Endothelial cell of umbilical vein (primary cell): ENCODE results near the gene TOP1.

ENCODE experiments used
- EZH2 ChIP-seq: IDR thresholded peaks from 2 replicates; pipeline ENCODE4 v1.6.1; 2012; ENCODE audit warnings: borderline replicate concordance, low read depth, mild to moderate bottlenecking, moderate library complexity, low read length, inconsistent platforms; ENCODE audit not compliant: severe bottlenecking
- FOS ChIP-seq: IDR thresholded peaks from 2 replicates; pipeline ENCODE4 v1.6.1; 2011; ENCODE audit warnings: mild to moderate bottlenecking, low read length, moderate library complexity, borderline replicate concordance; ENCODE audit not compliant: insufficient read depth
- GATA2 ChIP-seq: IDR thresholded peaks from 2 replicates; pipeline ENCODE4 v1.7.0; 2011; ENCODE audit warnings: low read depth, mild to moderate bottlenecking, moderate library complexity, mixed read lengths, low read length; ENCODE audit not compliant: insufficient read length, insufficient read depth
- JUN ChIP-seq: IDR thresholded peaks from 2 replicates; pipeline ENCODE4 v1.6.1; 2011; ENCODE audit warnings: borderline replicate concordance, low read depth; ENCODE audit not compliant: insufficient read length, insufficient read depth
- MYC ChIP-seq: IDR thresholded peaks from one replicate; pipeline ENCODE4 v1.6.1; 2011; ENCODE audit warnings: mild to moderate bottlenecking, low read depth, low read length
- POLR2A ChIP-seq: IDR thresholded peaks from 2 replicates; pipeline ENCODE4 v1.6.1; 2012; ENCODE audit warnings: low read depth, mild to moderate bottlenecking, control low read depth, low read length
- POLR2AphosphoS5 ChIP-seq: IDR thresholded peaks from 2 replicates; pipeline ENCODE4 v1.6.1; 2012; ENCODE audit warnings: low read depth, mild to moderate bottlenecking, control low read depth, low read length, moderate library complexity; ENCODE audit not compliant: insufficient read depth
- TF ChIP-seq, protein P1 (sequence below), 2 donors: IDR thresholded peaks; 1 replicate in 1 of 2; 2 replicates in 1 of 2; pipeline ENCODE4 v1.5.1; 2011; ENCODE audit warnings: low read length in 2 of 2, mild to moderate bottlenecking in 2 of 2, moderate library complexity in 2 of 2, control low read depth in 1 of 2, inconsistent platforms in 1 of 2, low read depth in 1 of 2; ENCODE audit not compliant: insufficient read depth in 1 of 2; ENCODE audit errors: extremely low read depth in 1 of 2
- TF ChIP-seq, protein P2 (sequence below): IDR thresholded peaks from 2 replicates; pipeline ENCODE4 v1.6.1; 2011; ENCODE audit not compliant: insufficient read depth, insufficient read length

DNA sequence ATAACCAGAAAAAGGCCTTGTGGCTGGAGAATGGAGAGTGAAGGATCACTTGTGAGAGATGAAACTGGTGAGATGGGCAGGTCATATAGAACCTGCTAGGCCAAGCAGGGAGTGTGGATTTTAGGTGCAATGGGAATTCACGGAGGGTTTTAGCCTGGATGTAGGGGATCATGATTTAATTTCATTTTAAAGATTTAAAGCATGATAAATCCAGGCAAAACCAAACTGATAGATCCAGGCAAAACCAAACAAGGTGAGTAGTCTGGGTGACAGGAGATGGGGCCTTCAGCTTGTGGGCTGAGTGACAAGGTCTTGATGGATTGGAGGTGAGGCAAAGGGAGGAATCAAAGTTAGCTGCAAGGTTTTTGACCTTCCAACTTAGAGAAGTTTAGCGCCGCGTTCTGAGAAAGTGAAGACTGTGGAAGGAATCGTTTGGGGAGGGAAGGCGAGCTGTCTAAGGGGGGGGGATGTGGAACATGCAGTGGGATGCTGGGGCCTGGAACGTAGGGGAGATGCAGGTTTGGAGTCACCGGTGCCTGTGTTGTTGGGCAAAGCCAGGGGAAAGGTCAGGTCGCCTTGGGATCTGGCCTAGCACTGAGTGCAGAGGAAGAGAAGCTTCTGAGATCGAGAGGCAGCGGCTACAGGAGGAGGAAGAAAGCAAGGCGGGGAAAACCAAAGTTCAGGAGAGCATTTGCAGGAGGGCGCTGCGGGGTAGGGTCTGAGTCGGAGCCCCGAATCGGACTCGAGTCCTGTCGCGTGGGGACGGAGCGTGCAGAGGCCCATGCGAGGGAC is 107.5 kb downstream of the TOP1 start:
- TF ChIP-seq POLR2AphosphoS5, result no peak
- TF ChIP-seq, protein P1, sequence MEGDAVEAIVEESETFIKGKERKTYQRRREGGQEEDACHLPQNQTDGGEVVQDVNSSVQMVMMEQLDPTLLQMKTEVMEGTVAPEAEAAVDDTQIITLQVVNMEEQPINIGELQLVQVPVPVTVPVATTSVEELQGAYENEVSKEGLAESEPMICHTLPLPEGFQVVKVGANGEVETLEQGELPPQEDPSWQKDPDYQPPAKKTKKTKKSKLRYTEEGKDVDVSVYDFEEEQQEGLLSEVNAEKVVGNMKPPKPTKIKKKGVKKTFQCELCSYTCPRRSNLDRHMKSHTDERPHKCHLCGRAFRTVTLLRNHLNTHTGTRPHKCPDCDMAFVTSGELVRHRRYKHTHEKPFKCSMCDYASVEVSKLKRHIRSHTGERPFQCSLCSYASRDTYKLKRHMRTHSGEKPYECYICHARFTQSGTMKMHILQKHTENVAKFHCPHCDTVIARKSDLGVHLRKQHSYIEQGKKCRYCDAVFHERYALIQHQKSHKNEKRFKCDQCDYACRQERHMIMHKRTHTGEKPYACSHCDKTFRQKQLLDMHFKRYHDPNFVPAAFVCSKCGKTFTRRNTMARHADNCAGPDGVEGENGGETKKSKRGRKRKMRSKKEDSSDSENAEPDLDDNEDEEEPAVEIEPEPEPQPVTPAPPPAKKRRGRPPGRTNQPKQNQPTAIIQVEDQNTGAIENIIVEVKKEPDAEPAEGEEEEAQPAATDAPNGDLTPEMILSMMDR (IDR thresholded peaks at IDR 0.05; ENCODE audit: extremely low read depth in 1 of 2, insufficient read depth in 1 of 2, low read depth in 1 of 2, low read length in 2 of 2), result no peak
- TF ChIP-seq, protein P2, sequence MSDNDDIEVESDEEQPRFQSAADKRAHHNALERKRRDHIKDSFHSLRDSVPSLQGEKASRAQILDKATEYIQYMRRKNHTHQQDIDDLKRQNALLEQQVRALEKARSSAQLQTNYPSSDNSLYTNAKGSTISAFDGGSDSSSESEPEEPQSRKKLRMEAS, result no peak
- no peak for TF ChIP-seq POLR2A
- no peak for TF ChIP-seq FOS
- no peak for TF ChIP-seq EZH2
- no peak for TF ChIP-seq MYC
- TF ChIP-seq GATA2, result no peak
- no peak for TF ChIP-seq JUN
